Measurements from ENCODE around the gene ADGRA3.

- no peak for TF ChIP-seq CTCF (IDR thresholded peaks at IDR 0.05)
- TF ChIP-seq POLR2A (IDR thresholded peaks at IDR 0.05) = no peak
- TF ChIP-seq EP300 (IDR thresholded peaks at IDR 0.05) = no peak
- TF ChIP-seq POLR2AphosphoS5 (IDR thresholded peaks at IDR 0.05) = no peak
Observed at GRCh38 chr4:22369901-22370562, 145.8 kb downstream of the ADGRA3 start.
